Loucy (cell line): Measurements from ENCODE around the gene FGB.

Experiments used
- CTCF ChIP-seq: fragments of 200-600 bp; sonication (generic); conservative IDR thresholded peaks from 2 replicates; pipeline ENCODE4 v1.5.1; 2014; ENCODE audit warnings: mild to moderate bottlenecking, antibody characterized with exemption, low read length
- EZH2phosphoT487 ChIP-seq: fragments of 200-600 bp; IDR thresholded peaks from 2 replicates; pipeline ENCODE4 v1.6.1; 2018; ENCODE audit warnings: antibody characterized with exemption, mild to moderate bottlenecking, moderate library complexity, borderline replicate concordance

- TF ChIP-seq CTCF (no peak), EZH2phosphoT487 (no peak)
These were observed 29.1 kb downstream of the FGB start for GRCh38 chr4:154591890-154592289.
